Panc1 (cell line): Measurements from ENCODE around the gene FN3KRP. TPM values are rescaled to one million over a fixed set of nuclear protein-coding genes. Genes with fewer than 3 reads are reported as not detected.

Source experiments
- ATAC-seq: fragments of 200-7000 bp; cut with Tn5 transposase; 2 replicates; pipeline ENCODE4 v1.9.1; 2020; ENCODE audit warnings: mild to moderate bottlenecking, moderate library complexity
- BruUV-seq: library from RNA; stranded (reverse); fragments of 400-500 nt; replicated peaks from 2 replicates; lab custom pipeline; 2021; lab: Mats Ljungman, UMichigan
- CTCF ChIA-PET: fragments of 300-600 bp; sonication (Branson Sonifier 250); formaldehyde crosslinking; loops from one replicate; lab custom pipeline; 2022; ENCODE audit warnings: antibody characterized with exemption; lab: Charles Lee
- POLR2A ChIA-PET: fragments of 300-600 bp; sonication (Branson Sonifier 250); formaldehyde crosslinking; loops from one replicate; lab custom pipeline; 2022; ENCODE audit warnings: antibody characterized with exemption; lab: Charles Lee
- DNase-seq: peaks from one replicate; pipeline ENCODE4 v3.0.0-alpha.2; 2010; ENCODE audit warnings: low read depth, low spot score
- H3K27ac ChIP-seq: 2 replicates; pipeline ENCODE4 v1.5.1; 2011; ENCODE audit warnings: mild to moderate bottlenecking, low read length, inconsistent platforms
- H3K27me3 ChIP-seq: fragments of 200-500 bp; sonication (Bioruptor generic); 2 replicates; pipeline ENCODE4 v1.6.0; 2014; ENCODE audit warnings: low read length, inconsistent platforms; ENCODE audit not compliant: control insufficient read depth, insufficient read depth
- H3K36me3 ChIP-seq: fragments of 200-500 bp; sonication (Bioruptor generic); 2 replicates; pipeline ENCODE4 v1.5.1; 2014; ENCODE audit warnings: inconsistent platforms, mild to moderate bottlenecking, low read length, moderate library complexity; ENCODE audit not compliant: control insufficient read depth, insufficient read depth
- H3K4me1 ChIP-seq: 2 replicates; pipeline ENCODE4 v1.5.1; 2011; ENCODE audit warnings: inconsistent platforms, mild to moderate bottlenecking, low read length, moderate library complexity; ENCODE audit not compliant: control insufficient read depth, insufficient read depth
- H3K4me3 ChIP-seq, 2 experiments: 2 replicates each; pipeline ENCODE4 v1.5.1; 2011 to 2012; ENCODE audit warnings: low read depth in 2 of 2, low read length in 2 of 2, mild to moderate bottlenecking in 2 of 2, inconsistent platforms in 1 of 2, moderate library complexity in 1 of 2
- H3K9me3 ChIP-seq: fragments of 200-500 bp; sonication (Bioruptor generic); 2 replicates; pipeline ENCODE4 v1.5.1; 2014; ENCODE audit warnings: low read depth, mild to moderate bottlenecking, inconsistent platforms, low read length, moderate library complexity; ENCODE audit not compliant: control insufficient read depth, insufficient read depth
- POLR2AphosphoS5 ChIP-seq: IDR thresholded peaks from 2 replicates; pipeline ENCODE4 v1.6.1; 2012; ENCODE audit warnings: mild to moderate bottlenecking, low read depth, low read length, moderate library complexity
- SIN3A ChIP-seq: IDR thresholded peaks from 2 replicates; pipeline ENCODE4 v1.6.1; 2012; ENCODE audit warnings: low read depth, mild to moderate bottlenecking, low read length, moderate library complexity, borderline replicate concordance; ENCODE audit not compliant: insufficient read depth
- TCF7L2 ChIP-seq: IDR thresholded peaks from 2 replicates; pipeline ENCODE4 v1.6.1; 2011; ENCODE audit warnings: mild to moderate bottlenecking, low read depth, low read length, inconsistent platforms
- in situ Hi-C: cut with HindIII; loops from 2 replicates; pipeline ENCODE4 v1.10.0; 2016; ENCODE audit warnings: low sequenced_read_pairs, low pct_unique_long_range_greater_than_20kb
- intact Hi-C: fragments of 100-400 bp; cut with micrococcal nuclease; formaldehyde crosslinking; loops from one replicate; pipeline ENCODE4 v1.10.0; 2022; ENCODE audit not compliant: unreplicated experiment
- total RNA-seq: library from RNA; stranded (reverse); gene quantifications from one replicate; pipeline ENCODE4 v1.2.1, GENCODE V29; 2021; ENCODE audit not compliant: unreplicated experiment
- TF ChIP-seq, protein P1 (sequence below): fragments of 450-650 bp; IDR thresholded peaks from 2 replicates; pipeline ENCODE4 v1.5.1; 2017; ENCODE audit warnings: mild to moderate bottlenecking
- TF ChIP-seq, protein P2 (sequence below), 2 experiments: IDR thresholded peaks; 2 replicates each; pipeline ENCODE4 v1.6.1; 2011 to 2012; ENCODE audit warnings: low read depth in 2 of 2, control low read depth in 1 of 2, low read length in 1 of 2, mild to moderate bottlenecking in 1 of 2, moderate library complexity in 1 of 2; ENCODE audit not compliant: insufficient read depth in 1 of 2

Gene FN3KRP
- total RNA-seq, 1 experiment from 2014 or later: 41.0 TPM

DNA sequence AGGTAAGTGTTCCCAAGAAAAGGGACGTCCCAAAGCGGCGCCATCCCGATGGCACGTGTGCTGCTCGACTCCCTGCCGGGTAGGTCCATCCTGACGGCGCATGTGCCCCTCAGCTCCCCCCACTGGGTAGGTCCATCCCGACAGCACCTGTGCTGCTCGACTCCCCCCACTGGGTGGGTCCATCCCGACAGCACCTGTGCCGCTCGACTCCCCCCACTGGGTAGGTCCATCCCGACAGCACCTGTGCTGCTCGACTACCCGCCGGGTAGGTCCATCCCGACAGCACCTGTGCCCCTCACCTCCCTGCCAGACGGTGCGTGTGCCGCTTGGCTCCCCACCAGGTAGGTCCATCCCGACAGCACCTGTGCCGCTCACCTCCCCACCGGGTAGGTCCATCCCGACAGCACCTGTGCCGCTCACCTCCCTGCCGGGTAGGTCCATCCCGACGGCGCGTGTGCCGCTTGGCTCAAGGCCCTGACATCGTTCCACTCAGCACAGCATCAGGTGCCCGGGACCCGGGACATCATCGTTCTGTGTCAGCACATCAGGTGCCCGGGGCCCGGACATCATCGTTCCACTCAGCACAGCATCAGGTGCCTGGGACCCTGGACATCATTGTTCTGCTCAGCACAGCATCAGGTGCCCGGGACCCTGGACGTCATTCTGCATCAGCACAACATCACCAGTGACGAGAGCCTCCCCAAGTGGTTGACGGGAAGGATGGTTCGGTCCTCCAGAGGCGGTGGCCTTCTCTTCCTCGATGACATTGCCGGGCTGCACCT is 13.2 kb downstream of the FN3KRP start:
- ATAC-seq (no peak), DNase-seq (no peak)
- no peak overlapping the region for H3K4me3 ChIP-seq
- H3K27ac ChIP-seq: no peak overlapping the region
- in situ Hi-C loops: no loop called here
- intact Hi-C loops: no loop called here
- H3K36me3 ChIP-seq: no peaks in the 10 kb centered on the region
- POLR2A ChIA-PET: no interaction called here
- no peaks in the 10 kb centered on the region; the same call in 1 of the 2 replicates for H3K9me3 ChIP-seq
- no peaks in the 10 kb centered on the region for H3K27me3 ChIP-seq
- H3K4me1 ChIP-seq: no peaks in the 10 kb centered on the region
- TF ChIP-seq SIN3A (no peak), TCF7L2 (no peak), POLR2AphosphoS5 (no peak)
- TF ChIP-seq, protein P1, sequence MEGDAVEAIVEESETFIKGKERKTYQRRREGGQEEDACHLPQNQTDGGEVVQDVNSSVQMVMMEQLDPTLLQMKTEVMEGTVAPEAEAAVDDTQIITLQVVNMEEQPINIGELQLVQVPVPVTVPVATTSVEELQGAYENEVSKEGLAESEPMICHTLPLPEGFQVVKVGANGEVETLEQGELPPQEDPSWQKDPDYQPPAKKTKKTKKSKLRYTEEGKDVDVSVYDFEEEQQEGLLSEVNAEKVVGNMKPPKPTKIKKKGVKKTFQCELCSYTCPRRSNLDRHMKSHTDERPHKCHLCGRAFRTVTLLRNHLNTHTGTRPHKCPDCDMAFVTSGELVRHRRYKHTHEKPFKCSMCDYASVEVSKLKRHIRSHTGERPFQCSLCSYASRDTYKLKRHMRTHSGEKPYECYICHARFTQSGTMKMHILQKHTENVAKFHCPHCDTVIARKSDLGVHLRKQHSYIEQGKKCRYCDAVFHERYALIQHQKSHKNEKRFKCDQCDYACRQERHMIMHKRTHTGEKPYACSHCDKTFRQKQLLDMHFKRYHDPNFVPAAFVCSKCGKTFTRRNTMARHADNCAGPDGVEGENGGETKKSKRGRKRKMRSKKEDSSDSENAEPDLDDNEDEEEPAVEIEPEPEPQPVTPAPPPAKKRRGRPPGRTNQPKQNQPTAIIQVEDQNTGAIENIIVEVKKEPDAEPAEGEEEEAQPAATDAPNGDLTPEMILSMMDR: no peak
- TF ChIP-seq, protein P2, sequence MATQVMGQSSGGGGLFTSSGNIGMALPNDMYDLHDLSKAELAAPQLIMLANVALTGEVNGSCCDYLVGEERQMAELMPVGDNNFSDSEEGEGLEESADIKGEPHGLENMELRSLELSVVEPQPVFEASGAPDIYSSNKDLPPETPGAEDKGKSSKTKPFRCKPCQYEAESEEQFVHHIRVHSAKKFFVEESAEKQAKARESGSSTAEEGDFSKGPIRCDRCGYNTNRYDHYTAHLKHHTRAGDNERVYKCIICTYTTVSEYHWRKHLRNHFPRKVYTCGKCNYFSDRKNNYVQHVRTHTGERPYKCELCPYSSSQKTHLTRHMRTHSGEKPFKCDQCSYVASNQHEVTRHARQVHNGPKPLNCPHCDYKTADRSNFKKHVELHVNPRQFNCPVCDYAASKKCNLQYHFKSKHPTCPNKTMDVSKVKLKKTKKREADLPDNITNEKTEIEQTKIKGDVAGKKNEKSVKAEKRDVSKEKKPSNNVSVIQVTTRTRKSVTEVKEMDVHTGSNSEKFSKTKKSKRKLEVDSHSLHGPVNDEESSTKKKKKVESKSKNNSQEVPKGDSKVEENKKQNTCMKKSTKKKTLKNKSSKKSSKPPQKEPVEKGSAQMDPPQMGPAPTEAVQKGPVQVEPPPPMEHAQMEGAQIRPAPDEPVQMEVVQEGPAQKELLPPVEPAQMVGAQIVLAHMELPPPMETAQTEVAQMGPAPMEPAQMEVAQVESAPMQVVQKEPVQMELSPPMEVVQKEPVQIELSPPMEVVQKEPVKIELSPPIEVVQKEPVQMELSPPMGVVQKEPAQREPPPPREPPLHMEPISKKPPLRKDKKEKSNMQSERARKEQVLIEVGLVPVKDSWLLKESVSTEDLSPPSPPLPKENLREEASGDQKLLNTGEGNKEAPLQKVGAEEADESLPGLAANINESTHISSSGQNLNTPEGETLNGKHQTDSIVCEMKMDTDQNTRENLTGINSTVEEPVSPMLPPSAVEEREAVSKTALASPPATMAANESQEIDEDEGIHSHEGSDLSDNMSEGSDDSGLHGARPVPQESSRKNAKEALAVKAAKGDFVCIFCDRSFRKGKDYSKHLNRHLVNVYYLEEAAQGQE (IDR thresholded peaks at IDR 0.05; ENCODE audit: insufficient read depth in 1 of 2, low read depth in 2 of 2, low read length in 1 of 2): no peak
- CTCF ChIA-PET: no interaction called here
- BruUV-seq: no TSS peak

DNA sequence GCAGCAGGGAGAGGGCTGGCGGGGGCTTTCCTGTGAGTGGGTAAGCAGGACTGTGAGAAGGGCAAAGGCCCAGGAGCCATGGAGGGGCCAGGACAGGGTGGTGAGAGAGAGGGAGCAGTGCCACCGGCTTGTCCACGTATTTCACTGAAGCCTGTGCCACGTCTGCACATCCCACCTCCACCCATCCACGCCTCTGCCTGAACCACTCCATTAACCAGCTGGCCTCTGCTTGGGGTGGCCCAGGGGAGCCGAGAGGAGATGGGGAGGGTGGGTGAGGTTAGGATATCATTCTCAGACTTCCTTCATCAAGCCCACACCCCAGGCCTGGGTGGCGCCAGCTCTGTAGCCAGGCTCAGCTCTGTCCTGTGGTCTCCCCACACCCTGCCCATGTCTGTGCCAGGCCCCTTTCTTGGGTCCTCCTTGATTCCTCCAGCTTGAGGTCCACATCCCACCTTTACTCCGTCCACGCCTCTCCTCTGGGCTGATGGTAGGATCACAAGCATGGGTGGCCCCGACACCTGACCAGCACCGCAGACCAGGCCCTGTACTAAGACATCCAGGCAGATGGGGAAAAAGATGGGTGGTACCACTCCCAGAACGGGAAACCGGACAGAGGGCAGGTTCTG is 15.7 kb downstream of the FN3KRP start:
- H3K36me3 ChIP-seq: no peaks in the 10 kb centered on the region

More for the DNA sequence above, 15.7 kb downstream of the FN3KRP start:
- ChIA-PET CTCF (no interaction called here), POLR2A (no interaction called here)
- Histone ChIP-seq H3K4me3 (no peak overlapping the region), H3K9me3 (no peaks in the 10 kb centered on the region; the same call in 1 of the 2 replicates), H3K4me1 (no peaks in the 10 kb centered on the region), H3K27me3 (no peaks in the 10 kb centered on the region), H3K27ac (no peak overlapping the region)
- TF ChIP-seq, protein P1: no peak
- TF ChIP-seq SIN3A: no peak
- TF ChIP-seq, protein P2 (IDR thresholded peaks at IDR 0.05; ENCODE audit: insufficient read depth in 1 of 2, low read depth in 2 of 2, low read length in 1 of 2): no peak
- intact Hi-C loops: no loop called here
- in situ Hi-C loops: no loop called here
- DNase-seq: no peak
- BruUV-seq: no TSS peak
- ATAC-seq: no peak
